HG02870 (cell line): Measurements from ENCODE around the gene SSC4D.
"Not testable (repeated sequence)": the region's sequence is repeated elsewhere in the genome, so short reads cannot be mapped to it uniquely, and the experiment has no call there.

Experiments used
- ATAC-seq: cut with Tn5 transposase; IDR thresholded peaks from one replicate; pipeline ENCODE4 v1.9.1; 2021; ENCODE audit warnings: mild to moderate bottlenecking, moderate library complexity; ENCODE audit not compliant: unreplicated experiment

The SSC4D gene

DNA sequence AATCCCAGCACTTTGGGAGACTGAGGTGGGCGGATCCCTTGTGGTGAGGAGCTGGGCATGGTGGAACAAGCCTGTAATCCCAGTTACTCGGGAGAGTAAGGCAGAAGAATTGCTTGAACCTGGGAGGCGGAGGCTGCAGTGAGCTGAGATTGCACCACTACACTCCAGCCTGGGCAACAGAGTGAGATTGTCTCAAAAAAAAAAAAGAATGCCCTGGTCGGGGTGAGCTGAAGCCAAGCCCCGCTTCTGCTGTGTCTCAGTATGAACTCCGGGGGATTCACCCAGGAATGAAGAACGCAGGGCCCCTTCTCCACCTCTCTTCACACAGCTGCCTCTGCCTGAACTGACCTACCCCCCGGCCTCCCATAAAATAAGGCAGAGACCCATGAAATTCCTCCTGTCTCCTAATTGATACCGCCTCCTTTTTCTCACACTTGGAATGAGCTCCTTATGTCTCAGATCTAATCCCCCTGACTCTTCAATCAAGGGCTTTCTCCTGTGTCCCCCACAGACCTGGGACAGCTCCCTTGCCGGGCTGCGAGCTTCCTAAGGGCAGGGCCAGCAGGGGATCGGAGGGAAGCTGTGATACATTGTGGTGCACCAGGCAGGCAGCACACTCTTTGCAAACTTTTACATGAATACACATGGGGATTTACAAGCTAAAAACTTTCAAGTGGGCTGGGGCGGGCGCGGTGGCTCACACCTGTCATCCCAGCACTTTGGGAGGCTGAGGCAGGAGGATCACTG is 14.3 kb upstream of the SSC4D start:
- no peak for ATAC-seq

DNA sequence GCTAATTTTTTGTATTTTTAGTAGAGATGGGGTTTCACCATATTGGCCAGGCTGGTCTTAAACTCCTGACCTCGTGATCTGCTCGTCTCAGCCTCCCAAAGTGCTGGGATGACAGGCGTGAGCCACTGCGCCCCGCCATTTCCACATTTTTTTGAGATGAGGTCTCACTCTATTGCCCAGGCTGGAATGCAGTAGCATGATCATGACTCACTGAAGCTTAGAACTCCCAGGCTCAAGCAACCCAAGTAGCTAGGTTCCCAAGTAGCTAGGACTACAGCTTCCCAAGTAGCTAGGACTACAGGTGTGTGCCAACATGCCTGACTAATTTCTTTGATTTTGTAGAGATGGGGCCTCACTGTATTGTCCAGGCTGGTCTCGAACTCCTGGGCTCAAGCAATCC is 11.6 kb upstream of the SSC4D start:
- not testable (repeated sequence) for ATAC-seq

DNA sequence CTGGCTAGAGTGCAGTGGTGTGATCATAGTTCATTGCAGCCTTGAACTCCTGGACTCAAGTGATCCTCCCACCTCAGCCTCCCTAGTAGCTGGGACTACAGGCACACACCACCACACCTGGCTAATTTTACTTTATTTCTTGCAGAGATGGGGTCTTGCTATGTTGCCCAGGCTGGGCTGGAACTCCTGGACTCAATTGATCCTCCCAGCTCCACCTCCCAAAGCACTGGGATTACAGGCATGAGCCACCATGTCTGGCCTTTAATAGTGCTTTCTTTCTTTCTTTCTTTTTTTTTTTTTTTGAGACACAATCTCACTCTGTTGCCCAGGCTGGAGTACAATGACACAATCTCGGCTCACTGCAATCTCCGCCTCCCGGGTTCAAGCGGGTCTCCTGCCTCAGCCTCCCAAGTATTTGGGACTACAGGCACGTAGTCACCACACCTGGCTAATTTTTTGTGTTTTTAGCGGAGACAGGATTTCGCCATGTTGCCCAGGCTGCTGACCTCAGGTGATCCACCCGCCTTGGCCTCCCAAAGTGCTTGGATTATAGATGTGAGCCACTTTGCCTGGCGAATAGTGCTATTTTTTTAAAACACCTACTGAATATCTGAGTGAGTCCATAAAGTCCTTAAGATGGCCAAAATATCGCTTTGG is 8.3 kb upstream of the SSC4D start:
- not testable (repeated sequence) for ATAC-seq

DNA sequence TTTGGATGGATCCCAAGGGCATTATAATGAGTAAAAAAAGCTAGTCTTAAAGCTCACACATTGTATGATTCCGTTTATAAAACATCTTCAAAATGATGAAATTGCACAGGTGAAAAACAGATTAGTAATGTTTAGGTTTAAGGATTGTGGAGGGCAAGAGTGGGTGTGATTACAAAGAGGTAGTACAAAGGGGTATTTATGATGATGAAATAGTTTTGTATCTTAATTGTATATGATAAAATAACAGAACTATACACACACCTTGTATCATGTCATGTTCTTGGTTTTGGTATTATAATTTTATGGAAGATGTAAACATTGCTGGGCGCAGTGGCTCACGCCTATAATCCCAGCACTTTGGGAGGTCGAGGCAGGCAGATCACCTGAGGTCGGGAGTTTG is 2.8 kb upstream of the SSC4D start:
- ATAC-seq: no peak

DNA sequence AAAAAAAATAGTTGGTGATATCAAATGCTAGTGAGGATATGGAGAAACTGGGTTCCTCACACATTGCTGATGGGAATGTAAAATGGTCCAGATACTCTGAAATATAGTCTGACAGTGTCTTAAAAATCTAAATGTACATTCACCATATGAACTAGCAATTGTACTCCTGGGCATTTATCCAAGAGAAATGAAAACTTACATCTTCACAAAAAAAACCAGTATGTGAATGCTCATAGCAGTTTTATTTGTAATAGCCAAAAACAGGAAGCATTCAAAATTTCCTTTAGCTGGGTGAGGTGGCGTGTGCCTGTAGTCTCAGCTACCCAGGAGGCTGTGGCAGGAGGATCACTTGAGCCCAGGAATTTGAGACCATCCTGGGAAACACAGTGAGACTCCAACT is 2.1 kb upstream of the SSC4D start:
- no peak for ATAC-seq

DNA sequence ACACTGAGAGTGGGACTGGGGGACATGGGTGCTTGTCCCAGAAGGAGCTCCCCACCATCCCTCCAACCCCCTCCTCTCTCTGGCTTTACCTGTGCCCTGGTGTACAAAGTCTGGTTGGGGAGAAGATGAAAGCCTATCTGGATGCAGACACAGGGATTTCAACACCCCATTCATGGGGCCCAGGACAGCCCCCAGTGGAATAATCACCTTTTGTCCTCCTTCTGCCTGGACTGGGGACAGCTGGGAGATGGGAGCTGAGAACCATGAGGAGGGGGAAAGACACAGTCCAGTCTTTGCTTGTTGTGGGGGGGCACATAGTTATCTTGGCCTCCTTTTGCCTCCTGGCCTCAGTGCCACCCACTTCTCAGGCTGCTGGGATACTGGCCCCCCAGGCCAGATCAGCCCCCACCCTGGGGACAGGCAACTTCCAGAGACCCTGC is 1.4 kb downstream of the SSC4D start:
- ATAC-seq: no peak

GRCh38 chr7:76407718-76408117 is 1.8 kb downstream of the SSC4D start:
- ATAC-seq: no peak

- no peak for ATAC-seq
Measured at GRCh38 chr7:76405738-76406137, 3.8 kb downstream of the SSC4D start.

GRCh38 chr7:76403780-76404494 is 5.6 kb downstream of the SSC4D start:
- ATAC-seq: no peak

GRCh38 chr7:76403097-76403496 is 6.4 kb downstream of the SSC4D start:
- ATAC-seq: not testable (repeated sequence)

DNA sequence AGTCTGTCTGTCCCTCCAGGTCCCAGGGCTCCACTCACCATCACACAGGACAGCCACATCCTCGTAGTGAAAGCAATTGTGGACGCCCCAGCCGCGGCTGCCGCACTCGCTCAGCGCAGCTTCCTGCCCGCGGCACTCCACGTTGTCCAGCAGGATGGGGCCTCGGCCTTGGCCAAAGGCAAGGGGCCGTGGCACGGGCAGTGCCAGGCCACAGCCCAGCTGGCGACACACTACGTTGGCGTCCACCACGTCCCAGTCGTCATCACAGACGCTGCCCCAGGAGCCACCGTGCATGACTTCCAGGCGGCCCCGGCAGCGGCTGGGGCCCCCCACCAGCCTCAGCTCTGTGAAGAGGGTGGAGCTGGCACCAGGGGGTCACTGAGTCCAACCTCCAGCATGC is 9.2 kb downstream of the SSC4D start:
- no peak for ATAC-seq

GRCh38 chr7:76397409-76398183 is 11.9 kb downstream of the SSC4D start:
- ATAC-seq: no peak

GRCh38 chr7:76396864-76397263 is 12.6 kb downstream of the SSC4D start:
- ATAC-seq: no peak

GRCh38 chr7:76395965-76396726 is 13.4 kb downstream of the SSC4D start:
- no peak for ATAC-seq

- not testable (repeated sequence) for ATAC-seq
Measured at GRCh38 chr7:76395605-76395964, 13.9 kb downstream of the SSC4D start.

DNA sequence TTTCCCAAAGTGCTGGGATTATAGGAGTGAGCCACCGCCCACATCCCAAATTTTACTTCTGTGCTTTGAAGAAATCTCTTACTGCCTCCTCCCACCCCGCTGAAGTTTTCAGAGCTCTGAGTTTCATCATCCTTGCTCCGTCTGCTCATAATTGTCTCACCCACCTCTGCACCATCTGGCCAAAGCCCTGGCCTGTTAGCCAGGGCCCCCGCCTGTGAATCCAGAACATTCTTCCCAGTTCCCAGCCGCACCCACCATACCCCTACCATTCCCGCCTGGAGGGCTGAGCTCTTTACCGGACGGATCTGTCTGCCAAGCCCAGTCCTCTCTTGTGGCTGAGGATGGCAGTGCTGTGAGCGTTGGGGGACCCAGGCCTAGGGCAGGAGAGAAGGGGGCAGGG is 14.5 kb downstream of the SSC4D start:
- ATAC-seq: no peak

DNA sequence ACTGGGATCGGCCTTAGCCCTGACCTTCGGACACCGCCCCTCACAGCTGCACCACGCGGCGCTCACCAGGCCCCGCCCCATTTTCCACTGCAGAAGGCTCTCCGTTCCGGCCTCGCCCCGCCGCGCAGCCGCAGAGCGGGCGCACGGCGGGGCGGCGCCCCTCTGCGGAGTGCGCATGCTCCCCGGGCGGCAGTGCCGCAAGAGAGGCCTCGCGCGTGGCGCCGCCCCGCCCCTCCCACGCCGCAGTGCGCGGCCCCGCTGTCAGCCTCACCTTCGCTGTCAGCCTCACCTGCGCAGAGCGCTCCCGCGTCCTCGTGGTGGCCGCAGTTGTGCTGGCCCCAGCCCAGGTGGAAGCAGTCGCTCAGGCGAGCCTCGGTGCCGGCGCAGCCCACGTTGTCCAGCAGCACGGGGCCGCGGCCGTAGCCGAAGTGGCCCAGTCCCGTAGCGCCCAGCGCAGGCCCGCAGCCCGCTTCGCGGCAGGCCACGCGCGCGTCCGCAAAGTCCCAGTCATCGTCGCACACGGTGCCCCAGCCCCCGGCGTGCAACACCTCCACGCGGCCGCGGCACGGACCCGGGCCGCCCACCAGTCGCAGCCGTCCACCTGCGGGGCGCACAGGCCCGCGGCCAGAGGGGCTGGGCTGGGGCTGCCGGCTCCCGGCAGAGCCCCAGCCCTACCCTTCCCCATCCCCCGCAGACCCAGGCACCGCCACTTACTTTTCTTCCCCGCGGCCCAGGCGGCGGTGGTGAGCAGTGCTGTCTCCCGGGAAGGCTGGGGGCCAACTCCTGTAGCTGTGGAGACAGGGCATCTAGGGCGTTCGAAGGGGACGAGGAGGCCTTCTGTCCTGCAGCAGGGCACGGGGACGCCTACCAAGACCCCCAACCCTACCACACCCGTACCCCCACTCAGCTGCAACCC is 16.1 kb downstream of the SSC4D start:
- peak; percentile 86 for ATAC-seq

DNA sequence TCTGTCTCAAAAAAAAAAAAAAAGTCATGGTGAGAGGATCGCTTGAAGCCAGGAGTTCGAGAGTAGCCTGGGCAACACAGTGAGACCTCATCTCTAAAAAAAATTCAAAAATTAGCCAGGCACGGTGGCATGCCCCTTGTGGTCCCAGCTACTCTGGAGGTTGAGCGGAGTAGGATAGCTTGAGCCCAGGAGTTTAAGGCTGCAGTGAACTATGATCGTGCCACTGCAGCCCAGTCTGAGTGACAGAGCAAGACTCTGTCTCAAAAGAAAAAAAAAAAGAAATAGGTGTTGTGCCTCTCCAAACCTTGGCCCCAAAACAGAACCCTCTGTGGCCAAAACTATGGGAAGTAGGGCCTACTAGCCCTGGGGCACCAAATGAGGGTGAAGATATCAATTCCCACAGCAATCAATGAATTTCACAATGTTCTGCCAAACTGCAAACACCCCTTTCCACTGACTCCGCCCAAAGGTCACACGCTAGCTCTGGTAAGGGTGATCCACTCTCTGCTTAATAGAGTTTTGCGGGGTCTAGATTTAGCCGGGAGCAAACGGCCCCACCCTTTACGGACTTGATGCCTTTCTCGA is 16.9 kb downstream of the SSC4D start:
- no peak for ATAC-seq

DNA sequence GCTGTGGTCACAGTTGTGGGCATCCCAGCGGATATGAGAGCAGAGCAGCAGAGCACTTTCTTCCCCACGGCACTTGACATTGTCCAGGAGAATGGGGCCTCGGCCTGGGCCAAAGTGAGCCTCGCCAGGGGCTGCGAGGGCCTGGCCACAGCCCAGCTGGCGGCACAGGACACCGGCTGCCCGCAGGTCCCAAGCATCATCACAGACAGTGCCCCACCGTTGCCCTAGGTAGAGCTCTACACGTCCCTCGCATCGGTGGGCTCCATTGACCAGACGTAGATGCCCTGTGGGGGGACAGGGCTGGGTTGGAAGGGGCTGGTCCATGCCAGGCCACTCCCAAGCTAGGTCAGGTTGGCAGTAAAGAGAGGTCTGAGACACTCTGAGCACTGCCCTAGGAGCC is 19.4 kb downstream of the SSC4D start:
- no peak for ATAC-seq
